ENCODE measurements around the gene SLC12A9.

- TF ChIP-seq CTCF (conservative IDR thresholded peaks at IDR 0.05; ENCODE audit: low read length) (no peak), EZH2phosphoT487 (IDR thresholded peaks at IDR 0.05; ENCODE audit: borderline replicate concordance) (no peak)
Measured at GRCh38 chr7:100859856-100860255, 7.3 kb downstream of the SLC12A9 start.

All from Loucy (cell line).